Measurements from ENCODE around the gene TICAM2.

- no peak for TF ChIP-seq CTCF (IDR thresholded peaks at IDR 0.05; ENCODE audit: control extremely low read depth in 1 of 3, insufficient read depth in 1 of 3, low read depth in 1 of 3, low read length in 3 of 3)
- no peak for TF ChIP-seq NRF1 (IDR thresholded peaks at IDR 0.05; ENCODE audit: low read depth, low read length)
- no peak for TF ChIP-seq RXRA (IDR thresholded peaks at IDR 0.05; ENCODE audit: insufficient read depth, low read depth, low read length)
- TF ChIP-seq KDM1A (IDR thresholded peaks at IDR 0.05; ENCODE audit: borderline replicate concordance, low read length): no peak
- no peak for TF ChIP-seq POLR2A (IDR thresholded peaks at IDR 0.05; ENCODE audit: control extremely low read depth in 1 of 2, low read depth in 2 of 2, low read length in 2 of 2)
- no peak for TF ChIP-seq SRF (IDR thresholded peaks at IDR 0.05; ENCODE audit: low read depth, low read length)
- no peak for TF ChIP-seq NANOG (IDR thresholded peaks at IDR 0.05; ENCODE audit: insufficient read depth, low read depth, low read length, poor library complexity, severe bottlenecking)
- no peak for TF ChIP-seq JUND (IDR thresholded peaks at IDR 0.05; ENCODE audit: low read length)
Measured at GRCh38 chr5:115629903-115630302, 27.6 kb upstream of the TICAM2 start.

Data from H1 (cell line).